CD4-positive, alpha-beta T cell treated with Interleukin-6 for 4 hours (primary cell): ENCODE measurements around the gene GNA12.

Experiments
- DNase-seq: peaks from one replicate; pipeline ENCODE4 v3.0.0-alpha.2; 2020; ENCODE audit warnings: mixed read lengths

The GNA12 gene

GRCh38 chr7:2844153-2845033 lies at the start of gene GNA12:
TSS of gene GNA12 (minus strand) at chr7:2844308. CDS start at chr7:2844161, 147 bp downstream.
- DNase-seq, result peak; percentile 99

GRCh38 chr7:2893411-2893861 lies 49.3 kb upstream of the GNA12 start:
- no peak for DNase-seq

DNA sequence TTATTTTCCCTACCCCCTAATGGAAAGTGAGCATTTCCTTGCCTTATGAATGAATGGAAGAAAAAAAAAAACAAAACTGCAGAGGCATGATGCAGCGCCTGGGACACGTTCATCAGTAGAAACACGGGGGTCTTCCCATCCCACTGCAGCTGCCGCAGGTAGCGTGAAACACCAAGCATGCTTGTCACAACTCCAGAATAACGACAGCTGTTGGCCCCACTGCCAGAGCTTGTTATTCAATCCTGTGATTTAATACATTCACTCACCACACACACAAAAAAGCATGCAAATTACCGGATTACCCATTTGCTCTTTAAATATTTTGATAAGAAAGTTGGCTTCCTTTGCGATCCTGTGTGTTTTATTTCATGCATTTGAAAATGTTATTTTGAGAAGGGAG lies 48.4 kb upstream of the GNA12 start:
- DNase-seq, result no peak

DNA sequence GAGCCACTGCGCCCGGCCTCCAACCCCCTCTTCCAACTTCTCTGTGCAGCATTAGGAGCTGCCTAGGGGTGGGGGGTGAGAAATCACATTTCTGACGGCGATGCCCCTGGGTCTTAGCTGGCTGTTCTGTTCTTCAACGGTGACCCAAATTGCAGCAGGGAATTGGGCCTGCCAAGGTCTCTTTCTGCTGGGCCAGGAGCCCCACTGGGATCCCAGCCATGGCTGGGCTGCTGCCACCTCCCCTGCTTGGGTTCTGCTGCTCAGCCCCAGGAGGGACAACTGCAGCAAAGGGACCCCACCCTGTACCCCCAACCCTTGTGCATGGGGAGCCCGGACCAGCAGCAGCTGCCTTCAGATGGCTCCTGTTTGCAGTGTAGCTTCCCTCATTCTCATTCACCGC lies 43.7 kb upstream of the GNA12 start:
- no peak for DNase-seq

DNA sequence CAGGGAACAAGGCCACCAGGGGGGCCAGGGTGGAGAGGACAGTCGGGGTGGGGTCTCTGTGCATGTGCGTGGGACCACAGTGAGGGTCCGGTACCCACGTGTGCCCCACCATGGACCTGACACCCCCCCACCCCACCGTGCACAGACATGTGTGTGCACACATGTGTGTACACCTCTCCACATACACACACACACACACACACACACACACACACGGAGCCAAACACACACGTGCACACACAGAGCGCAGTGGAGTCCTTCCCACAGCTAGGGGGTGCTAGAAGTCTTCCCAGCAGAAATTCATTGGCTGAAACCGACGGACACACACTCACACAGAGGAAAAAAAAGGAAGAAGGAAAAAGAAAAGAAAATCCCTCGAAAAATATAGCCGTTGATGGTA lies 42.8 kb upstream of the GNA12 start:
- DNase-seq, result peak; percentile 64

GRCh38 chr7:2886391-2886790 lies 42.3 kb upstream of the GNA12 start:
- no peak for DNase-seq

GRCh38 chr7:2884161-2884560 lies 40.1 kb upstream of the GNA12 start:
- DNase-seq, result no peak

DNA sequence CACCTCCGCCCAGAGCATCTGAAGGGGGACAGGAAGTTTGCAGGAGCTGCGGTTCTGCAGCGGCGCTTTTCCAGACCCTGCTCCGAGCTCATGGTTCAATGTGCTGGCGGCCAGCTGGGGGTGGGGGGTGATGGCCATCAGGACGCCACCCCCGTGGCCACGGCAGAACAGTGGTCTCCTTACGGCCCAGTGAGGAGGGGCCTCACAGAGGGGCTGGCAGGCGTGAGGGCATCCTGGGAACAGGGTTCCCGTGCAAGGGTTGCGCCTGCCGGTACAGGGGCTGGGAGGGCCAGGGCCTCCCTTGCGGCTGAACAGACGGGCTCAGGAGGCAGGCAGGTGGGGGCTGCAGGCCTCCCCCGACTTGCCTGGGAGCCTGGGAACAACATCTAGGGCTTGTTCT lies 39.0 kb upstream of the GNA12 start:
- DNase-seq, result no peak

GRCh38 chr7:2882111-2882510 lies 38.0 kb upstream of the GNA12 start:
- no peak for DNase-seq

GRCh38 chr7:2880874-2881533 lies 36.9 kb upstream of the GNA12 start:
- no peak for DNase-seq

DNA sequence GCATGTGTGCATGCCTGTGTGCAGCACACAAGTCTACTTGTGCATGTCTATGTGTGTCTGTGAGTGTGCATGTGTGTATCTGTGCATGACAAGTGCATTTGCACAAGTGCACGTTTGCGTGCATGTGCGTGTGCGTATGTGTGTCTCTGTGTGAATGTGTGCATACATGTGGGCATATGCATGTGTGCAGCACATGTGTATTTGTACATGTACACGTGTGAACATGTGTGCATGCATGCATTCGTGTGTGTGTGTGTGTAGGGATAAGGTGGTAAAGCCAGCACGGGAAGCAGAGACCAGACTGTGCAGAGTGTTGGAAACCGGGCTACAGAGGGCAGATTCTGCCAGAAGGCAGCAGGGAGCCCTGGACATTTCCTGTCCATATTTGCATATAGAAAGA lies 35.9 kb upstream of the GNA12 start:
- no peak for DNase-seq

- DNase-seq, result no peak
Observed at GRCh38 chr7:2879354-2879753, 35.2 kb upstream of the GNA12 start.

DNA sequence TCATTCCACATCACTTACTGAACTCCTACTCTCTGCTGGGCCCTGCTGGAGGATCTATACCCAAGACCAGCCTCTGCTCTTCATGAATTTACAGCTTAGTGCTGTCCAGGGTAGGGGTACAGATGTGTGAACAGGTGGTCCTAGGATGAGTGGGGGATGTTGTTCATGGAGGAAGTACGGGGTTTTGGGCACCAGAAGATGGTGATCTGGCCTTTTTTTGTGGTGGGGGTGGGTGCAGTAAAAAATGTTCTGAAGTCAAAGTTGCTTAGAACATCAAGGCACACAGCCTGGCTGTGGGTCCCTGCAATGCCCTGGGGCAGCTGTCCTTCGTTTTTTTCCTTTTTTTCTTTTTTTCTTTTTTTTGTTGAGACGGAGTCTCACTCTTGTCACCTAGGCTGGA lies 34.2 kb upstream of the GNA12 start:
- no peak for DNase-seq

- DNase-seq, result no peak
Observed at GRCh38 chr7:2876031-2876731, 32.1 kb upstream of the GNA12 start.

- no peak for DNase-seq
Observed at GRCh38 chr7:2873686-2874551, 29.8 kb upstream of the GNA12 start.

GRCh38 chr7:2873146-2873545 lies 29.0 kb upstream of the GNA12 start:
- DNase-seq, result no peak

- no peak for DNase-seq
Observed at GRCh38 chr7:2872296-2872874, 28.3 kb upstream of the GNA12 start.

- peak; percentile 83 for DNase-seq
Observed at GRCh38 chr7:2870471-2870931, 26.4 kb upstream of the GNA12 start.

- no peak for DNase-seq
Observed at GRCh38 chr7:2869981-2870380, 25.9 kb upstream of the GNA12 start.

GRCh38 chr7:2866601-2867000 lies 22.5 kb upstream of the GNA12 start:
- no peak for DNase-seq

- DNase-seq, result peak; percentile 81
Observed at GRCh38 chr7:2864999-2865670, 21.0 kb upstream of the GNA12 start.
